H1 (cell line): Measurements from ENCODE around the gene RAPH1. TPM values are rescaled to one million over a fixed set of nuclear protein-coding genes. Genes with fewer than 3 reads are reported as not detected.

ENCODE experiments used
- JUN ChIP-seq: IDR thresholded peaks from 2 replicates; pipeline ENCODE4 v1.6.1; 2011; ENCODE audit warnings: low read depth, mild to moderate bottlenecking, improper control_type of control experiment, low read length
- polyA plus RNA-seq, 7 experiments: library from polyadenylated mRNA; depleted of rRNA in 3 of 7; stranded (reverse) in 5 of 7; unstranded in 2 of 7; fragments of >200 nt in 5 of 7; fragments of 200-250 nt in 2 of 7; gene quantifications; 1 replicate in 5 of 7; 2 replicates in 1 of 7; 4 replicates in 1 of 7; pipeline versions ENCODE4 v1.2.1 to v1.2.3, GENCODE V29; 2011 to 2013; ENCODE audit warnings: missing spikeins in 2 of 7, mixed read lengths in 2 of 7
- total RNA-seq: library from RNA; stranded (reverse); fragmentation: NEBNext Ultra II Directional; extraction: Animal tissue kit (Norgen Biotek cat#: 25700); gene quantifications from 2 replicates; pipeline ENCODE4 v1.2.1, GENCODE V29; 2021

The RAPH1 gene
- total and polyA plus RNA-seq, 2 of the 8 experiments (the other 6 are each of a cell fraction or from before 2014, with no cell fraction given): 3.8 to 27.4 TPM

GRCh38 chr2:203583084-203583695 lies 48.1 kb upstream of the RAPH1 start (continued):
- no peak for TF ChIP-seq JUN
